GM19324 (cell line): Measurements from ENCODE around the gene MALL.
"Not testable (repeated sequence)": the region's sequence is repeated elsewhere in the genome, so short reads cannot be mapped to it uniquely, and the experiment has no call there.

Experiments
- ATAC-seq: cut with Tn5 transposase; IDR thresholded peaks from one replicate; pipeline ENCODE4 v1.9.1; 2021; ENCODE audit warnings: mild to moderate bottlenecking, moderate library complexity; ENCODE audit not compliant: unreplicated experiment, low FRiP score

MALL gene

DNA sequence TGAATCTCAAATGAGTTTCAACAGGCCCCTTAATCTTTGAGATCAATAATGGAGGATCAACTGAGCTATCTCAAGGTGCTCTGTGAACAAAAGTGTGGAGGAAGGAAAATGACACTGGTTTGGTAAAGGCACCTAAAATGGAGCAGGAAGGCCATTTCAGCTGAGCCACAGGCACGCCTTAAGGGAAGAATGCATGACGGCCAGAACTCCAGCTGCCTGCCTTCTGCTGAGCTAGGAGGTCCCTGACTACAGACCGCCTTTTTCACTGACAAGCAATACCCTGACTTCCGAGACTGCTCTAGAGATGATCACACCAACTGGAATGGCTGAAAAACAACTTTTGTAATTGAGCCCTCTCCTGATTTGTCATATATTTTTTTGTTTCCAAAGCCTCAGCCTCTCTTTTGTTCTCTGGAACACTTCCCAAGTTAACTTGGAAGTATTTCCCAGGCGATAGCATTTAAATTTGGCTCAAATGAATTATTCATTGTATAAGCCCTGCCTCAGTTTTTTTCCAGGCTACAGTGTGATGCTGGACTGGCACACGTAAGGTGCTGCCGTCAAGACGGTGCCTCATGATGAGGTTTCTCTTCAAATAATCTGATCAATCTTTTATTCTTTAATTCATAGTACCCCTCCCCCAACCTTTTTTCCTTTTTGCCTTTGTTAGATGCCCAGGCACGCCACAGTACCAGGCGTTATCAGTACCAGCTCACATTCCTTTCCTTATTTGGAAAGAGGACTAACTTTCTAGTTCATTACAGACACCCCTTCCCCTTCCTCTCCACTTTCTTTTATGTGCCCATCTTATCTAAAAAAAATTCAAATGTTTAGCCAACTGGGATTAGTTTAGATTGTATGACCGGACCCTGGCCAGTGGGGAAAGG is 60.9 kb downstream of the MALL start:
- not testable (repeated sequence) for ATAC-seq

DNA sequence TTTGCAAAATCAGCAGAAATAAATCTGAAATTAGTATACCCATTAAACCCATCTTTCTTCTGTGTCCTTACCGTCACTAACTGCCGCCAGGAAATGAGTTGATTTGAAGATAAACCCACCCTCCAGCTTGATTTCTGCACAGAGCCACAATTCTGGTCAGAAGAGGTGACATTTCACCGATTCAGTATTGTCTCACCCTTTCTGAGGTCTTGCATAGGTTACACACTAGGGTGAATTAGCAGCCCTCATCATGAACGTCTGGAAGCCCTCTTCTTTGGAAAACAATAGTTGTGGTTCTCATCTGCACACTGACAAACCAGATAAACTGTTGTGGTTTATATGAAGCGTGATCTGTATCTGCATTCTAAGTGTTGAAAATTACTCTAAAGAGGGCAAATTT is 61.9 kb downstream of the MALL start:
- not testable (repeated sequence) for ATAC-seq

DNA sequence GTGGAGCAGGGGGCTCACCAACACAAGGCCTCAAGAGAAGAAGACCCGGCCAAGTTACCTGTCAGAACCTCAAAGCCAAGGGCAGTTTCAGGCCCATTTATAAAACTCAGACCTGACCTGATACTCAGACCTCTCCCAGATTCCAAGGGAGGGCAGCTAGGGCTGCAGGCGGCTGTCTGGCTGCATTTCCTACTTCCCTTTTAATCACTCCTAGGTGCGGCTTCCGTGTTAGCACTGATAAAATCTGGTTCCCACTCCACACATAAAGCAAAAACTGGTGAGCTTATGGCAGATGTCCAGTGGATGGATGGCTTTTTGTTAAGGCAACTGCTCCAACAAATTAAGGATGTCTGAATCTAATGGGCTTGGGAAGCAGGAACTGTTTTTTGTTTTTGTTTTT is 63.5 kb downstream of the MALL start:
- ATAC-seq, result not testable (repeated sequence)

DNA sequence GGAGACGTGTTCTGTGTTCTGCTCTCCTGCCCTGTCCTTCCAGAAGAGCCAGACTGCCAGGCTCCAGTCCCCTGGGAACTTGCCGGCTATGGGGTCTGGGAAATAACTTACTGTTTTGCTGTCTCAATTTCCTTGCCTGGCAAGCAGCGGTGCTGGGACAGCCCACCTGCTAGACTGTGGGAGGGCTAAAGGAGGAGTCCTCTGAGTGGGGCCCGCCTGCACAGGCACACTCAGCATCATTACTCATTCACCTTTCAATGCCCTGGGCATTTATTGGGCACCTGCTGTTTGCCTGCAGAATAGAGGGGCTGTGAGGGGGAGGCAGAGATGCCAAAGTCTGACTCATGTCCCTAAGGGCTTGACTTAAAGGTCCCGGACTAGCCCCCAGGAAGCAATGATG is 65.4 kb downstream of the MALL start:
- ATAC-seq, result not testable (repeated sequence)

DNA sequence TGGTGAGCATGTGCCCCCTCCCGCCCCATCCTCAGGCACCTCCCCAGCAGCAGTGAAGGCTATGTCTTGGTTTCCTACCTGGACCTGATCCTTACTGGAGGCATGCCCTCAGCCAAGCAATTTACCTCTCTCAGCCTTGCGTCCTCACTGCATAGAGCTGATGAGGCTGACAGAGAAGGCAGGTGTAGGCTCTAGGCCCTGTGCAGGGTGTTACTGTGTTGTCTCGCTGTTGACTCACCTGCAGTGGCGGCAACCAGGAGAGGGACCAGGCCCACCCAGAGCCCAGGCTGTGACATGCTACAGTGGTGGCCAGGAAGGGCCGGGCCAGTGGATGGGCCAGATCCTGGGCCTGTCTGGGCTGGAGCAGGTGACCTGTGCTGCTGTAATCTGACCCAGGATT is 65.9 kb downstream of the MALL start:
- ATAC-seq, result not testable (repeated sequence)

DNA sequence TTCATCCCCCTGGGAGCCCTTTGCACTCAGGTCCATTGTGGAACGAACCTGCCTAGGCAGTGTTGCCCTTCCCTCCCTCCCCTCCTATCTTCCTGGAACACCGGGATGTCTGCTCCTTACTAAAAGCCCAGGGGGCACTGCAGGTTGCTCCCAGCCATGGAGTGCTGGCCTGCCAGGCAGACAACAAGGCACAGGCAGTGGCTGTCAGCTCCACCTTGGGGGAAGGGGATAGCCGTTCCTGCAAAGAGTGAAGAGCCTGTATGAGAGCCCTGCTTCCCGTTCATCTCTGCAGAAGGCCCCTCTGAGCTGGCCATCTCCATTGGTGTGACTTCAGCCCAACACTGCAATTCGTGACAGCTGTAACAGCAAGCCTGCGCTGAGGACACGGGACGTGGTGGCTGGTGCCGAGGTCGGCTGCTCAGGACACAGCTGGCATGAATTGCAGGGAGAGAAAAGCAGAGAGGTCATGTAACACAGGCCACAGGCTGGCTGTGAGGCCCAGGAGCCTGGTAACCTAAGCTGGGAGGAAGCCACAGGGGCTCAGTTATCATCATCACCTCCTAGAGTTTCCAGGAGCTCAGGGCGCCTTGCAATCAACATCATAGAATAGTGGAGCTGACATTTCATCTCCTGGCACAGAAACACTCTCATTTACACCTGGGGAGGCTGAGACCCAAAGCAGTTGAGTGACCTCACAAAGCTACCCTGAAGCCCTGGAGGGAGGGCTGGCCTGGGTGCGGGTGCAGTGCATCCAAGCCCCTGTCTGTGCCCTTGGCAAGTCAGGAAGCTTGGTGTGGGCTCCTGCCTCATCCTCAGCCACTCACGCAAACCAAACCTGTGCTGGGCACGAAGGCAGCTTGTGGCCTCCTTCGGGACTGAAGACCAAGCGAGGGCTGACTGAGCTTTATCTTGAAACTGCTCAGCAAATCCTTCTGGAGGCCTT is 67.1 kb downstream of the MALL start:
- not testable (repeated sequence) for ATAC-seq

DNA sequence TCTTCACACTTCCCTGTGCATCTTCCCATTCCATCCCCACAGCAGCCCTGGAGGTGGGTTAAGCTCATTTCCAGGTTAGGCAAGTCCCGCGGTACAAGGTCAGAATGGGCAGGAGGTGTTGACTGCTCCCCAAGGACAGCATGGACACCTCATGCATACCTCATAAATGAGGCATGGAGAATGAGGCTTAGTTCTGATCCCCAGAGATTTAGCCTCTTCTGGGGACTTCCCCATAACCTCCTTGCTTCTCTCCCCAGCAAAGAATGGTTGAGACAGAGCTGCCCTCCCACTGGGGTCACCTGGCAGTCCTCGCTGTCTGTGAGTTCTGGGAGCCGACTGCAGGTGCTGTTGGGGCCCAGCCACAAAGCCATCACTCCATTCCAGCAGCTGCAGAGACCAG is 68.4 kb downstream of the MALL start:
- not testable (repeated sequence) for ATAC-seq

DNA sequence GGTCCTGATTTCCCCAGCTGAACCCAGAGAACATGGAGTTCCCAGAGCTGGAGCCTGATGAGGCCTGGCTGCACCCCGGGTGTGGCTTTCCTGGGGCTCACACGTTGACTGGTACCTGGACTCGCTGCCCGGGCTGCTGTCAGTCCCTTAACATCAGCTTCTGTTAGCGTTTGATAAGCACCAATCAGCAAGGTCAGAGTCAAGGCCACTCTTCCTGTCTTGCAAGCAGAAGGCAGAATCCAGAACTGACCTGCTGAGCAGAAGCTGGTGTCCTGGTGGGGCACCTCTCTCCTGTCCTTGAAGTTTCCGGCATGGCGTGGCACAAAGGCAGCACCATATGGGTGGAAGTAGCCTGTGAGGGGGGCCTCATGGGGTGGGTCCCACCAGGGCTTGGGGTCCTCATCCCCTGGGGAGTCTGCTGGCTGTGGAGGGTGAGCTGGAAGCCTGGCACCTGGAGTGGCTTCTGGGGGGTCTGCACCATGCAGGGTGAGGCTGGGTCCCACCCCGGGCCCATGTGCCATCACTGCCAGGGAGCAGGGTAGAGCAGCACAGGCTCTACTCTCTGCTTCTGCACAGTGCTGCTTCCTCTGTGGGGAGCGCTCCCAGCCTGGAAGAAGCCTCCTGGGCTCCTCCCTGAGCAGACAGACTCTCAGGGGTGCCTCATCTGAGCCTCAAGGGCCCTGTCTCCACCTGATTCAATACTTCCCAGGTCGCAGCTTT is 73.5 kb downstream of the MALL start:
- not testable (repeated sequence) for ATAC-seq

DNA sequence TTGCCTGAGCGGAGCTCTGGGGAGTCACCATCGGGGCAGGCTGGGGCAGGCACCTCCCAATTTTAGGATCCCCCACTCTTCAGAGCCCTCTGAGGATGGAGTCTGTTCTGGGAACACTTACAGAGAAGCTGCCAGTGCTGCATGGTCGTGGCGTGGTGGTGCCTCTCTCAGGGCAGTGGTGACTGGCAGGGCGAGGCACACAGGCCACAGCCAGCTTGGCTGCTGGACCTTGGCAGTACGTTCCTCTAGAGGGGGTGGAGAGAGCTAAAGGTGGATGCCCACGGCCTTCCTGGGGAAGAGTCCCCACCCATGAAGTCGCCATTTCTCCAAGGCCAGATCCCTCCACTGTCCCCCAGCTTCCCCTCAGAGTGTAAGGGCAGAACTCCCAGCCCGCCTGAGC is 78.3 kb downstream of the MALL start:
- ATAC-seq, result not testable (repeated sequence)

DNA sequence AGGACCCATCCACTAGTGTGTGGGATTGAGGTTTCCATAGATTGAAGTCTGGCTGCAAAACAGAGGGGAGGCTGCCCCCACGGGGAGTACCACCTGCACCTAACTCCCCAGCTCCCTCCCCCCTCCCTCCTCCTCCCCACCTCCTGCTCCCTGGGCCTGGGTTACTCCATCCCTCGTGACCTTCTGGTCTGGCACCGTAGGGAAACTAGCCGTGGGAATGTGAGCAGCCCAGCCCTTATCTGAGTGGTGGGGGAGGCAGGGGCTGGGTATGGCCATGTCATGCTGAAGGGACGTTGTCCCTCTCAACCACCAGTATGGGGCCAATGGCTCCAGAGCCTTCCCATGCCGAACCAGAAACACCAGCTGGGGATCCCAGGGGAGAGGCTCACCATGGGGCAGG is 80.2 kb downstream of the MALL start:
- not testable (repeated sequence) for ATAC-seq

DNA sequence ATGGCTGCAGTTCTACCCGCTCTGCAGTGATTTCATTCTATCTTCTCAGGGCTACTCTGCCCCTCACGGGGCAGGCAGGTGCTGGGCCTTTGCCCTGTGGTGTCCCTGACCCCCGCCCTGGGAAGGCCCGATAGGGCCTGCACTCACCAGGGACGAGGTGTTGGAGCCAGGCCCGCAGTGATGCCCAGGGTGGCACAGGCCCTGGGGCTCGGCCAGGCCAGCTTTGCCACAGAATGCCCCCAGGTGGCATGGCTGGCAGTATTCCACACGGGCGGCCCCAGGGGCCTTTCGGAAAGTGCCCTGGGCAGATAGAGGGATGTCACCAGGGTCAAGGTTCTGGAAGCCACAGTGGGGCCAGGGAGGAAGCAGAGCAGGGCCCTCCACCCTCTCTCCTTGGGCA is 80.7 kb downstream of the MALL start:
- not testable (repeated sequence) for ATAC-seq
